ENCODE results near the gene C11orf91.

DNA sequence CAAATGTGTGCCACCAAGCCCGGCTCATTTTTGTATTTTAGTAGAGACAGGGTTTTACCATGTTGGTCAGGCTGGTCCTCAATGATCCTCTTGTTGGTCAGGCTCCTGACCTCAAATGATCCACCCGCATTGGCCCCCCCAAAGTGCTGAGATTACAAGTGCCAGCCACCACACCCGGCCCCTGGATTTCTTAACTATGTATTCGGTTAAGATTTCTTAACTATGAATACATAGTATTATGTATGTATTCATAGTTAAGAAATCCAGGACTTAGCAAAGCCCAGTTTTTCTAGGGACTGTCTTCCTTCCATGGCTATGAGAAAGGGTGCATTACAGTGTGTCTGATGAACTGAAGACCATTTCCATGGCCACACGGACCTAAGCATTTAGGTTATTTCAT, 1.7 kb downstream of the C11orf91 start:
- TF ChIP-seq TAF1 (IDR thresholded peaks at IDR 0.05; ENCODE audit: borderline replicate concordance, low read depth, low read length) = no peak
- no peak for TF ChIP-seq POLR2A (IDR thresholded peaks at IDR 0.05; ENCODE audit: low read depth, low read length)

Data from GM12892 (cell line).